AG09319 (cell line): ENCODE results near the gene SCNN1A.
A peak's percentile ranks its signal among the peaks of the same experiment; 100 is the strongest.

Experiments used
- DNase-seq: peaks from one replicate; pipeline ENCODE4 v3.0.0-alpha.2; 2010; ENCODE audit warnings: low read depth; ENCODE audit errors: extremely low read depth
- TF ChIP-seq, protein P1 (sequence below): IDR thresholded peaks from 2 replicates; pipeline ENCODE4 v1.5.1; 2011; ENCODE audit warnings: low read depth, mild to moderate bottlenecking, inconsistent platforms, low read length, moderate library complexity

Gene SCNN1A

DNA sequence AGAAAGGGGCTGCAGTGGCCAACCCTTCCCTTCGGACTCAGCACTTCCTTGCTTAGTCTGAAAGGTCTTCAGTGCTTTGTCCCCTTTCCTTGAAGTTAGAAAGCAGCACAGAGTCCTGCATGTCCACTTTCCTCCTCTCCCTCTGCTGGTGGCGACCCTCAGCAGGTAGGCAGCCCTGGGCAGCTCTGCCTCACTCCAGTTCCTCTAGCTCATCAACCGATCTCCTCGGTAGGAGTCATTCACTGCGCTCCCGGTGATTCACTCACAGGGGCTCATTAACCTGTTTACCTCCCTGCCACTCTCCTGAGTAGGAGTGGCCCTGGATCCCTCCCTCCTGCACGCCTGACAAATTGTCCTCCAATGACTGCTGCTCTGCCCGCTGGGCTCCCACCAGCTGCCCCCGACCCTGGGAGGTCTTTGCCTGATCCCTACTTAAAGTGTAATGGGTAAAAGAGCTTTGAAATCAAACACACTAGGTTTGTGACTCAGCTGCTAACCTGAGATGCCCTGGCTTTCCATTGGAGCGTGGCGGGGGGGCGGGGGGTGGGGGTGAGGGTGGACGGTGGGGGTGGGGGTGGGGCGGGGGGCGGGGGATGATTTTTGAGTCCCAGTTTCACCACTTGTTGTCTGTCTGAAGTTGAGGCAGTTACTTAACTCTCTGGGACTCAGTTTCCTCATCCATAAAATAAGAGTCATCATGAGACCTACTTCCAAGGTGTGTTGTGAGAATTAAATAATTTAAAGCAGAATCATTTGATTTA is 4.2 kb downstream of the SCNN1A start:
- no peak for DNase-seq
- TF ChIP-seq, protein P1, sequence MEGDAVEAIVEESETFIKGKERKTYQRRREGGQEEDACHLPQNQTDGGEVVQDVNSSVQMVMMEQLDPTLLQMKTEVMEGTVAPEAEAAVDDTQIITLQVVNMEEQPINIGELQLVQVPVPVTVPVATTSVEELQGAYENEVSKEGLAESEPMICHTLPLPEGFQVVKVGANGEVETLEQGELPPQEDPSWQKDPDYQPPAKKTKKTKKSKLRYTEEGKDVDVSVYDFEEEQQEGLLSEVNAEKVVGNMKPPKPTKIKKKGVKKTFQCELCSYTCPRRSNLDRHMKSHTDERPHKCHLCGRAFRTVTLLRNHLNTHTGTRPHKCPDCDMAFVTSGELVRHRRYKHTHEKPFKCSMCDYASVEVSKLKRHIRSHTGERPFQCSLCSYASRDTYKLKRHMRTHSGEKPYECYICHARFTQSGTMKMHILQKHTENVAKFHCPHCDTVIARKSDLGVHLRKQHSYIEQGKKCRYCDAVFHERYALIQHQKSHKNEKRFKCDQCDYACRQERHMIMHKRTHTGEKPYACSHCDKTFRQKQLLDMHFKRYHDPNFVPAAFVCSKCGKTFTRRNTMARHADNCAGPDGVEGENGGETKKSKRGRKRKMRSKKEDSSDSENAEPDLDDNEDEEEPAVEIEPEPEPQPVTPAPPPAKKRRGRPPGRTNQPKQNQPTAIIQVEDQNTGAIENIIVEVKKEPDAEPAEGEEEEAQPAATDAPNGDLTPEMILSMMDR, result peak; percentile 29

DNA sequence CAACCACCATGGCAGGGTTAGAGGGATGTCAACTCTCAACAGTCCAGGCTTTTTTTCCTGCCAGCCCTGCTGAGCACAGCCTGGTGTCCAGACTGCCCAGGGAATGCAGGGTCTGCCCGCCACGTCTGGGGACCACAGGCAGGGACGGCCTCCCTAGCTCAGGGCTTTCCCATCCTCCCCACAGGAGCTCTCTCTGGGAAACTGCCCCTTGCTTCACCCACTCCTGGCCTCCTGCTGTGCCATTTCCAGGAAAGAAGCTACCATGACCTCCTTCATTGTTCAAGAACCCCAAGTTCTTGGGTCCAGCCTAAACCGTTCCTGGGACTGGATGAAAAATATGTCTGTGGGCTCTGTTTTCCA is 4.8 kb downstream of the SCNN1A start:
- no peak for DNase-seq
- TF ChIP-seq, protein P1, result no peak

DNA sequence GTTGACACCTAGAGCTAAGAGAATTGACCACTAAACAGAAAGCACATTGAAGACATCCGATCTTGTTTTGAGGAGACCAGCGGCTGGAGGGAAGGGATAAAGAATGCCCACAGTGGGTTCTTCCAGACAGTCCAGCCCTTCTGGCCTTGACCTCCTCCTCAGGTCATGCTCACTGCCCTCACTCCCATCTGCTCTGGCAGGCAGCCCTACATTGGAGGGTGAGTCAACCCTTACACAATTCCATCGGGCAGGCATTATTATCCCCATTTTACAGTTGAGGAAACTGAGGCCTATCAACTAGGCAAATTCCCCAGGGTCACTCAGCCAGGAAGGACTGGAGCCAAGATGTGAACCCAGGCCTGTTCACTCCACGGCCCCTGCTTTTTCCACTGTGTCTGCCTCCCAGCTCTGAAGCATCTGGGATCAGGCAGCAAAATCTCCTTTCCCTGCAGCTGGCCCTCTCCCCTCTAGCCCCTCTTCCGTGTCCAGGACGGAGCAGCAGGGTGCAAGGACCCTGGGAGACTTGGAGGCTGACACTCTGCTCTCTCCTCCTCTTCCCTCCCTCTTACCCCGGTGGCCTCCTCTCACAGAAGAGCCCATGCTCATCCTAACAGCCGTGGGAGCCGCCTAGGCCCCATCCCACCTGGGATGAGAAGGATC is 5.3 kb downstream of the SCNN1A start:
- no peak for DNase-seq
- TF ChIP-seq, protein P1, result no peak

DNA sequence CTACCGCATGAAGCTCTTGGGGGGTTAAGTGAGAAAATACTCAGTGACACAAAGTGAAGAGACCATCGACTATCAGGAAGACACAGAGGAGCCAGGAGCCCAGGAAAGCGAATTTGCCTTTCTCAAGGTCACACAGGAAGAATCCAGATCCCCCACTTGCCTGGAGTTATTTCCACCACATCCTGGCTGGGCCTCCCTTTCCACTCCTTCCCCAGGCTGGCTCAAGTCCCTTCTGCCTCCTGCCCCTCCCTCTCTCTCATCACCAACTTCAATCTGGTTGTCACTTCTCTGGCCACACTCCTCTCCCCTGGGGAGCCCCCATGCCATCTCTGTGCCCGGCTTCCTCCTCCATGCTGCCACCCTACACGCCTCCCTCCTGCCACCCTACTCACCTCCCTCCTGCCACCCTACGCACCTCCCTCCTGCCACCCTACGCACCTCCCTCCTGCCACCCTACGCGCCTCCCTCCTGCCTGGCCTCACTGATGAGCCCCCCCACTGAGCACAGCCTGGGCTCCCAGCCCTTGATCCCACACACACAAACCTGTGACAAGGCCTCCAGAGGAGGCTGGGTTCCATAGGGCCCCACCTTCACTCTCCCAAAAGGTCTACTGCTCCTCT is 6.3 kb downstream of the SCNN1A start:
- TF ChIP-seq, protein P1, result no peak
- DNase-seq, result no peak

DNA sequence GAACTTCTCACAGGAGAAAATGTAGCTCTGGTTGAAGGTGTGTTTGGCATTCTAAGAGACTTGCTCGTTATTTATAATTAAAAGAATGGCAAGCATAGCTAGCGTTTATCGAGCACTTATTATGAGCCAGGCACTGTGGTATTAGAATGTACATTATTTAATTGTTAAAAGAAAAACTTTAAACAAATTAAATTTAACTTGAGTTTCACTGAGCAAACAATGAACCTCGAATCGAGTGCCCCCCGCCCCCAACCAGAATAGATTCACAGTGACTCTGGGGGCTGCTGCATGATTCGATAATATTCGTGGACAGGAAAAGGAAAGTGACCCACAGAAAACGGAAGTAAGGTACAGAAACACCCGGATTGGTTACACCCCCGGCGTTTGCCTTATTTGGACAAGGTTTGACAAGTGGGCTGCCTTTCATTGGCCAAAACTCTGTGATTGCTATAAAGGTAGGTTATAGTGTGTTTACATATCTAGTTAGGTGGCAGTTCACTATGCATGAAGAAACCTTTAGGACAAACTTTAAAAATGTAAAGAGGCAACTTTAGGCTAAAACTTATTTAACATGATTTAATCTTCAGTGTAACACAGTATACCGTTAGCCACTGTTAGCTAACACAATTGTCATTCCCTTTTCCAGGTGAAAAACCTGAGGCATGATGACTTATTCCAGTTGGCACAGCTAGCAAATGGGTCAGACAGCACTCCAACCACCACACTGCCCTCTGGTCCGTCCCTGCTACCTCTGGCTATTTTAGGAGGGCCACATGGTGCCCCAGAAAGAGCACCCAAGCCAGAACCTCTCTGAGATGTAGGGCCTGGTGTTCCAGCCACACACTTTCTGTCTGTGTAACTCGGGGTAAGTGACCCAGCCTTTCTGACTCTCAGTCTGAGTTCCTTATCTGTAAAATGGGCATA is 7.1 kb downstream of the SCNN1A start:
- no peak for DNase-seq
- TF ChIP-seq, protein P1, result no peak

DNA sequence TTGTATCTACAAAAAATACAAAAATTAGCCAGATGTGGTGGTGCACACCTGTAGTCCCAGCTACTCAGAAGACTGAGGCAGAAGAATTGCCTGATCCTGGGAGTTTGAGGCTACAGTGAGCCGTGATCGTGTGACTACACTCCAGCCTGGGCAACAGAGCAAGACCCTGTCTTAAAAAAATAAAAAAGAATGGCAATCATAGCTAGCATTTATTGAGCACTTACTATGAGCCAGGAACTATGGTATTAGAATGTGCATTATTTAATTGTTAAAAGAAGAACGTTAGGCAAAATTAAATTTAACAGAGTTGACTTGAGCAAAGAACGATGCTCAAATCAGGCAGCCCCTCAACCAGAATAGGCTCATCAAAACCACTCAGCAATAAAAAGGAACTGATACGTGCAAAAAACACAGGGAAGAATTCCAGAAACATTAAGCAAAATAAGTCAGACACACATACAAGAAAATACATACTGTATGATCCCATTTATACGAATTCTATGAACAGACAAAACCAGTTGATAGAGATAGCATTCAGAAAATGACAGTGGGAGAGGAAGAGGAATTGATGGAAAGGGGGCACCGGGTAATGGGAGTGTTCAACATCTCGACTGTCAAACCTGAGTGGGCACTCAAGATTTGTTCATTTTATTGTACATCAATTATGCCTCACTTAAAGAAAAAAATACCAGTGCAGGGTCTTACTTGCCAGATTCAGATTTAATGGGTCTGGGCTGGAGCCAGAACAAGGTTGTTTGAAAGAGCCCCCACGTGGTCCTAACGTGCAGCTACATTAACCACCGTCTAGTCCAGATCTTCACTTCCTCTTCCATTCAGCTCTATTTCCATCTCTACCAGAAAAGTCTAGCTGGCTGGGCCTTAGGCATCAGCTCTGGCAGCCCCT is 8.0 kb downstream of the SCNN1A start:
- DNase-seq, result no peak
- TF ChIP-seq, protein P1, result peak; percentile 15
